RWPE1 (cell line): Measurements from ENCODE around the gene PTH2.
A peak's percentile ranks its signal among the peaks of the same experiment; 100 is the strongest.

Experiments
- CTCF ChIA-PET: fragments of 350-600 bp; sonication (Branson Sonifier 250); formaldehyde crosslinking; extraction: SDS; loops from one replicate; lab custom pipeline; 2021; lab: Yijun Ruan, JAX
- POLR2A ChIA-PET: fragments of 400-600 bp; formaldehyde crosslinking; extraction: SDS; loops from one replicate; lab custom pipeline; 2020; ENCODE audit warnings: antibody characterized with exemption; ENCODE audit not compliant: low non-redundant PET; lab: Yijun Ruan, JAX
- DNase-seq: peaks from one replicate; pipeline ENCODE4 v3.0.0; 2012; ENCODE audit warnings: low spot score
- H3K27ac ChIP-seq: fragments of 450-650 bp; 2 replicates; pipeline ENCODE4 v1.5.1; 2017
- TF ChIP-seq, protein P1 (sequence below): fragments of 450-650 bp; conservative IDR thresholded peaks from 2 replicates; pipeline ENCODE4 v1.5.1; 2017; ENCODE audit warnings: low read depth, mild to moderate bottlenecking

PTH2 gene

DNA sequence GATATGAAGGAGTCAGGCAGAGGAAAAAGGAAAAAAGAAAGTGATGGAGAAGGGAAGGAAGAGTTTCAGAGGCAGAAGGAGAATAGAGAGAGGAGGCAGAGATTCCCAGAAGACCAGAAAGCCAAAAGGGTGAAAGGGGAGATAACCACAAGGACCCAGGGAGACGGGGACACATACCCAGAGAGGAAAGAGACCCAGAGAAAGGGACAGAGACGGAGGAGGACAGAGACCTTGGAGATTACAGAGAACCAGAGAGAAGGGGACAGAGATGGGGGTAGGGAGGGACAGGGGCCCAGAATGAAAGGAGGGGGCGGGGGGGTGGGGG is 1.4 kb downstream of the PTH2 start:
- TF ChIP-seq, protein P1, sequence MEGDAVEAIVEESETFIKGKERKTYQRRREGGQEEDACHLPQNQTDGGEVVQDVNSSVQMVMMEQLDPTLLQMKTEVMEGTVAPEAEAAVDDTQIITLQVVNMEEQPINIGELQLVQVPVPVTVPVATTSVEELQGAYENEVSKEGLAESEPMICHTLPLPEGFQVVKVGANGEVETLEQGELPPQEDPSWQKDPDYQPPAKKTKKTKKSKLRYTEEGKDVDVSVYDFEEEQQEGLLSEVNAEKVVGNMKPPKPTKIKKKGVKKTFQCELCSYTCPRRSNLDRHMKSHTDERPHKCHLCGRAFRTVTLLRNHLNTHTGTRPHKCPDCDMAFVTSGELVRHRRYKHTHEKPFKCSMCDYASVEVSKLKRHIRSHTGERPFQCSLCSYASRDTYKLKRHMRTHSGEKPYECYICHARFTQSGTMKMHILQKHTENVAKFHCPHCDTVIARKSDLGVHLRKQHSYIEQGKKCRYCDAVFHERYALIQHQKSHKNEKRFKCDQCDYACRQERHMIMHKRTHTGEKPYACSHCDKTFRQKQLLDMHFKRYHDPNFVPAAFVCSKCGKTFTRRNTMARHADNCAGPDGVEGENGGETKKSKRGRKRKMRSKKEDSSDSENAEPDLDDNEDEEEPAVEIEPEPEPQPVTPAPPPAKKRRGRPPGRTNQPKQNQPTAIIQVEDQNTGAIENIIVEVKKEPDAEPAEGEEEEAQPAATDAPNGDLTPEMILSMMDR = no peak
- no peak overlapping the region for H3K27ac ChIP-seq
- no peak for DNase-seq
- ChIA-PET POLR2A (no interaction called here), CTCF (no interaction called here)

DNA sequence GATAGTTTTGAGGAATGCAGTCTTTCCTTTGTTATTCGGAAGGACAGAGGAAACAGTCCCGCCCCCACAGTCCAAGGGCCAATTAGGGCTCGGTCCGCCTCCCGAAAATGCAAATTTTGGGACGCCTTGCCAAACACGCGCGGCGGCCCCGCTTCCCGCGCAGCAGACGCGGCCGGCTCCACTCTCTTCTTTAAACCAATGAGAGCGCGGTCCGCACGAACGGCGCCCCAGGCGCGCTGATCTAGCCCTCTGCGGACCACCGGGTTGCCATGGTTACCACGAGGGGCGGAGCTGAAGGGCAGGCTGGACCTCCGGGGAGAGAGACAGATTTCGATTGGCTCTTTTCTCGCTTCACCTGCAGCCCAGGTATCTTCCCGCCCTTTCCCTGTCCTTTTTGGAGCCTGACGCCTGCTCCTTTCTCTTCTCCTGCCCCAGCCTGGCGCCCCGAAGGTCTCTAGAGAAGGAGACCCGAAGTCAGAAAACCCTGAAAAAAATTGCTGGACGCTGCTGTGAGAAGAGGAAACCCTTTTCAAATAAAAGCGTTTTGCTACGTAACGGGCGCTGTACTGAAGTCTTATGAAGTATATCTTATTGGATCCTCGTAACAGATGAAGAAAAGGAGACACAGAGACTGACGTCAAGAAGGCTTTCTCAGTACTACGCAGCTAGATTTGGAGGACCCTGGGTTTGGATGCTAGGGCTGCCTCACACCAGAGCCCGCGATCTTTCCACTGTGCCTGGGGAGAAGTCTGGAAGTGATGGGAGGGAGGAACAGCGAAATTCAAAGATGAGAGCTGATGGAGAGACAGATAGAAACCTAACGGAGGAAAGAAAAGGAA is 2.0 kb downstream of the PTH2 start:
- DNase-seq = peak; percentile 86
- POLR2A ChIA-PET = no interaction called here
- H3K27ac ChIP-seq = no peak overlapping the region
- TF ChIP-seq, protein P1 = no peak
- CTCF ChIA-PET = interaction anchor here (1.1 kb wide), 1 partner anchor 22 kb away, joined by 3 read pairs; no protein-coding TSS in a partner anchor

DNA sequence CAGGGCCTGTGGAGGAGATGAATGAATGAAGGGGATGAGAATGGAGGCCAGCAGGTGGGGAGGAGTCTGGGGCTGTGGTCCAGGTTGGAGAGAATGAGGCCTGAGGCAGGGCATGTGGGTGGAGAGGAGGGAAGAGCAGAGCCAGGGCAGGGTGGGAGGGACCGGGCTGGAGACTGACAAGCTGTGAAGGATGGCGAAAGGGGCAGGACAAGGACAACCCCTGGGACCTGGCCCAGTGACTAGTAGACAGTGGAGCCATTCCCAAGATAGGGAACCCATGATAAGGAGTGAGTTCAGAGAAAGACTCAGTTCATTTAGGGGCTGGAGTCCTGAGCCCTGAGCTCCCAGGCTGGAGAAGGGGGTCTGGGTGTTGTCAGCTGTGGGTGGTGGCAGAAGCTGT is 3.0 kb downstream of the PTH2 start:
- TF ChIP-seq, protein P1 = no peak
- CTCF ChIA-PET = interaction anchor here (1.0 to 1.2 kb wide), 2 partner anchors 9 to 28 kb away, joined by 3 to 4 read pairs; no protein-coding TSS in a partner anchor
- no peak overlapping the region for H3K27ac ChIP-seq
- POLR2A ChIA-PET = no interaction called here
- no peak for DNase-seq

DNA sequence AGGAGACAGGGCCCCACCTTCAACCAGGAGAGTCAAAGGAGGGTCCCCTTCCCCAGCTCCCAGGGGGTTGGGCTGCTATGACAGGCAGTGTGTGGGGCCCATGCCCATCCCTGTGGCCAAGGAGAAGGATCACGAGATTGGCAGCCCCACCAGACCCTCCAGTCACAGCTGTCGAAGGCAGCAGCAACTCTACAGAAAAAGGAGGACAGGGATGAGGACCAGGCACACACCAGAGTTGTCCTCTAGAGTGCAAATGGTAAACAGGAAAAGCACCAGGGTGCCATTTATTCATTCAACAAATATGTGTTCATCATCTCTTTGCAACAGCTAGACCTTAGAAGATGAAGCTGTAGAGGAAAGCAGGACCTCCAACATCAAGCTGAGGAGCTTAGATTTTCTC is 4.1 kb downstream of the PTH2 start:
- POLR2A ChIA-PET = no interaction called here
- CTCF ChIA-PET = interaction anchor here (0.7 kb wide), 1 partner anchor 183 kb away, joined by 4 read pairs; no protein-coding TSS in a partner anchor
- DNase-seq = no peak

DNA sequence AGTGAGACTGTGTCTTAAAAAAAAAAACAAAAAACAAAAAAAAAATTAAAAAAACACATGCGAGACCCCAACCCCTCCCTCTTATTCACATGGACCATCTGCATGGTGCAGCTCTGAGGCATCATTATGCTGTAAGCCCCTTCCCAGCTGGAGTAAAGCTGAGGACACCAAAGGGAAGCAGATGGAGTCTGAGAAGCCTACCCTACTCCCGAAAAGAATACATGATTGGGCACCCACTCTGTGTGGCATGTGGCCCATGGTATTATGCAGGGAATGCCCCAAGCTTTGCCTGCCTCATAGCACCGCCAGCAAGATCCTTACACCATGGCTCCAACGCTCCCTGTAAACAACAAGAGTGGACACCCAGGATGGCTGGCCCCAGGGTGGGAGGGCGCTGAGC is 4.7 kb downstream of the PTH2 start:
- TF ChIP-seq, protein P1 = no peak
- CTCF ChIA-PET = interaction anchor here (0.5 to 0.7 kb wide), 2 partner anchors 182 to 1042 kb away, joined by 3 to 4 read pairs; no protein-coding TSS in a partner anchor
- POLR2A ChIA-PET = no interaction called here

More for the DNA sequence above, 4.1 kb downstream of the PTH2 start:
- H3K27ac ChIP-seq = no peak overlapping the region
- TF ChIP-seq, protein P1 = no peak

DNA sequence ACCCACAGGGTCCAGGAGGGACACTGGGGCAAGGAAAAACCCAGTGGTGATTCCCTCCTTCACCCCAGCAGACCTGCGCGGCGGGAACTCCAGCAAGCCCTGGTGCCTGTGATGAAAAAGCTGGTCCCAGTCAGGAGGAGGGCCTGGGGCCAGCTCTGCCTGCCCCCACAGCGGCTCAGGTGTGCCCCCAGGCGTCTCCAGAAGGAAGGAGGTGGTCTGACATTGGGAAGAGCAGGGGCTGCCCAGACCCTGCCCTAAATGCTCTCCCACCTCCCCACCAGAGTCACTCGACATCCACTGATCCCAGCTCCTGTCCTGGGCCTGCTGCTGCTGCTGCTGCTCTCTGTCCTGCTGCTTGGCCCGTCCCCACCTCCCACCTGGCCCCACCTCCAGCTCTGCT is 6.2 kb downstream of the PTH2 start:
- CTCF ChIA-PET = interaction anchor here (0.6 kb wide), 1 partner anchor 727 kb away, joined by 3 read pairs; no protein-coding TSS in a partner anchor
- no peak overlapping the region for H3K27ac ChIP-seq
- TF ChIP-seq, protein P1 = no peak
- POLR2A ChIA-PET = interaction anchor here (0.6 kb wide), 1 partner anchor 394 kb away, joined by 6 read pairs; no protein-coding TSS in a partner anchor
- no peak for DNase-seq

More for the DNA sequence above, 4.7 kb downstream of the PTH2 start:
- no peak overlapping the region for H3K27ac ChIP-seq
- no peak for DNase-seq
